CD4-positive, alpha-beta T cell treated with Interleukin-12 subunit alpha and Interleukin-12 subunit beta, for 1 hour (primary cell): ENCODE data around the gene RNF121.

ENCODE experiments used
- DNase-seq: peaks from one replicate; pipeline ENCODE4 v3.0.0-alpha.2; 2020

RNF121 gene

DNA sequence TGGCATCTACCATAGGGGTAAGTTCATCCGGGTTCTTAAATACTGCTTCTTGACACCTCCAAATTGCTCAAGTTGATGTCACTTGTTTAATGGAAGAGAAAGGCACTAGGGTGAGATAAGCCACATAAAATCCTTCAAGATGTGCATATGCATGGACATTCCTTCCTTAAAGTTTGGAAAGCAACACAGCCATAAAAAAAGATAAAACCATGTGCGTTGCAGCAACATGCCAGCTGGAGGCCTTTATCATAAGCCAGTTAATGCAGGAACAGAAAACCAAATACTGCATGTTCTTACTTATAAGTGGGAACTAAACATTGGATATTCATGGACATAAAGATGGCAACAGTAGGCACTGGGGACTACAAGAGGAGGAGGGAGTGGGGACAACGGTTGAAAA lies 61.9 kb downstream of the RNF121 start:
- DNase-seq, result no peak

DNA sequence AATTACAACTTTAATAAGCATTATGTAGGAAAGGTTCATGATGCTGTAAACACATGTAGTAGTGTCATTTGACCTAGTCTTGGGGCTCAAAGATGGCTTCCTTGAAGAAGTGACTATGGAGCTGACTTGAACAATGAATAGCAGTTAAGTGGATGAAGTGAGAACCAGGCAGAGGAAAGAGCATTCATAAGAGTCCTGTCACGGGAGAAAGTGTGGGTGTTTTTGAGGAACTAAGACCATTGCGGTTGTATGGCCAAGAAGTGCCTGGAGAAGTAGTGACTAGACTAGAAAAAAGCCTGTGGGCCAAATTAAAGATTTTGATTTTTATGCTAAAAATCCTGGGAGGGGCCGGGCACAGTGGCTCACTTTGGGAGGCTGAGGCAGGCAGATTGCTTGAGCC lies 62.6 kb downstream of the RNF121 start:
- no peak for DNase-seq

DNA sequence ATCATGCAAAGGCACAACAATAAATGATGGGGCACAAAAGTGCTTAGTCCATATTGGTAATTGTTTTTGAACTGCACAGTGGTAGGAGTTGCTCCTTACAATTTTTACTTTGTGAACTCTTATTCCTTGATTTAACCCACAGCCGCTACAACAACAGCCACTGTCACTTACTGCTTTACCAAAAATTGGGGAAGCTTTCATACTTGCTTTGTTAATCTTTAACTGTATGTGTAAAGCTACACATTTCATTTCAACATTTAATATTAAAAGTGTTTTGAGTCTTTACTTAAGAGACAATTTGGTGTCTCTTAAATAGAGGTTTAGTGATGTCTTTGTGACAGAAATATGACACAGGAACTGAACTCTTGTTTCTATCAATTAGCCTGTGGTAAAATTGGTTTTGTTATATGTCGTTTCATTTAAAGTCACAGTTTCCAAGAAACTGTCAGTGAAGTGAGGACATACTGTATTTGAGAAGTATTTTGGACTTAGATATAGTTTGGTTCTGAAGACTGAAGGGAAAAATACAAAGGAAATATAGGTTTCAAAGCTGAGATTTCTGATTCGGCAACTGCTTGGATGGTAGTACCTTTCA lies 63.4 kb downstream of the RNF121 start:
- DNase-seq, result no peak

DNA sequence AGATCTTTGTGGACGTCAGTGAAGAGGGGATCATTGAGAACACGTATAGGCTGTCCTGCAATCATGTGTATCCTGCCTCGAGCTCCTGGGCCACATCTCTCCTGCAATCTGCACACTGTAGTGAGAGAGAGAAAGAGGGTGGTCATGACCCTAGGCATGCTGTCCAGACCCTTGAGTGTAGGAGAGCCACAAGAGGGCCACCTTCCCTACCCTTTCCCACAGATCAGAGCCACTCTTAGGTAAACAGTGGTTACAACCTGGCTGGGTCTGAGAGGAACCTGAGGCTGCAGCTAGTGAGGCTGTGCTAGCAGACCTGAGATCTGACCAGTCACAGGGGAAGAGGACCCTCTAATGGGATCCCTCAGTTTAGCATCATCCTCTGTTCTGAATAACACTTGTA lies 65.9 kb downstream of the RNF121 start:
- no peak for DNase-seq

- DNase-seq, result no peak
Observed at GRCh38 chr11:71995726-71996291, 67.0 kb downstream of the RNF121 start.

DNA sequence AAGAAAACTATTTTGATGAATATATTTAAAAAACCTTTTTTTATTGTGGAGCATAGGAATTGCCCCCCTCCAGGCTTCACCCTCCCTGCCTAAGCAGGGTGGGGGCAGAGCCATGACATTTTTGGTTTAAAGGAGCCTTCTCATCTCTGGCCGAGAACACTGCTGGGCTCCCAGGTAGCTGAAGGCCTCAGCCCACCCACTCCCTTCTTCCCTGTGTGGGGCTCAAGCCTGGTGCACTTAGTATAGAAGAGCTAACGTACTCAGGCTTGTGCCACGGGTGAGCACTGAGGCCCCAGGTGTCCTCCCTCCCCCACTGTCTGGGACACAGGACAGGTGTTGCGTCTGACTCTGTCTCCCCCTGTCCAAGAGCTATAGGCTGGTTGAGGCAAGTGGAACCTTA lies 67.7 kb downstream of the RNF121 start:
- DNase-seq, result no peak

- peak; percentile 14 for DNase-seq
Observed at GRCh38 chr11:71996946-71997345, 68.1 kb downstream of the RNF121 start.

DNA sequence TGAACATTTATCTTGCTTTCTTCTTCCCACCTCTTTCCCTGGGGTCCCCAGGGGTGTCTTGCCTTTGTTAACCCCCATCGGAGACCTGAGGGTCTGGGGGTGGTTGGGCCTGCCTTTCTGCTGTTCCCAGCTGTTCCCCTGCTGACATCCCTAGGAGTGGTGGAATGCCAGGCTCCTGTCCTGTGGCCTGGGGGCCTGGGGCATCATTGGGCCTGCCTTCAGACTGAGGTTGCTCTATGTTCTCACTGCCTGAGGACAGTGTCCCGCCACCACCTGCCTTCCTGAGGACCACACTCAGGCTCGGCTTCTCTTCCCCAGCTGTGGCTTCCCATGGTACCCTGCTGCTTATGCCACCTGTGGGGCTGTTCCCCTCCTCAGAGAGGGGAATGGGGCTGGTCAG lies 68.7 kb downstream of the RNF121 start:
- DNase-seq, result no peak

DNA sequence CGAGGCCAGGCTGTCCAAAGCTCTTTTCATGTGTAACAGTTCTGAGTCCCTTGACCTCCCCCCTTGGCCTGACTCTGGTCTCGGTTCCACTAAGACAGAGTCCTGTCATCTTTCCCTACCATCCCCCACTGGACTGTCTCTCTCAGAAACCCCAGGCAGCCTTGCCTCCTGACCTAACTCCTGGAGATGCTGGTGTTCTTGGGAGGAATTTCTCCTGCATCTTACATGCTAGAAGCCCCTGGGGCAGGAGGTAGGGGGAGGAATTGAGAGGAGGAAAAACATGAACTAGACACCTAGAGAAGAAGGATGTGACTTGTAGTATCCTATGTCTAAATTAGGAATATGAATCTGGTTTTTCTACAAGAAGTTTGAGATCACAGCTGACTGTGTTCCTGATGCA lies 69.2 kb downstream of the RNF121 start:
- no peak for DNase-seq

DNA sequence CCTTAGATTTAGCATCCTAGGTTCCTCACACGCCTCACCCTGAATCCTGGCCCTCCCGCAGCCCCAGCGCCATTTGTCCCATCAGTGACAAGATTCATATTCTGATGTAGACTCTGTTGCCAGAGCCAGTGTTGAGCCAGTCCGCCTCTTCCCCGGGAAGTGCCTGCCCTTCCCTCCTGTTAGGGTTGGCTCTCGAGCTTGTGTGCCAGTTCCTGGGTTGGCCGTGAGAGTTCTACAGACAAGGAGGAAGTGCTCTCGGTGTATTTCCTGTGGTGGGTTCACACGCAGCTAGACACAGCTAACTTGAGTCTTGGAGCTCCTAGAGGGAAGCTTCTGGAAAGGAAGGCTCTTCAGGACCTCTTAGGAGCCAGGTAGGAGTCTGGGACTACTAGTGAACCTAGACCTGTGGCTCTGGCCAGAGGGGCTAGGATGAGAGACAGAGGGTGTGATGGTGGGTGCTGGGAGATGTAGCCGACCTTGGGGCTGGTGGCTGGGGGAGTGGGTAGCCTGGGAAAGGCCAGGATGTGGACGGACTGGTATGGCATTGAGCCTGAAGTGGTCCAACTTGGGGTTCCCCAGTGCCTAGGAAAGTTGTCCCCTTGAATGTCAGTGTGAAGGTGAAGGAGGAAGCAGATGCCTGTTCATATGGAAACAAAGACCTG lies 69.9 kb downstream of the RNF121 start, which contains the start of gene IL18BP:
Gene IL18BP (plus strand): TSS at position 261 of the 662 bp plus-strand sequence. CDS start 1,076 bp downstream, outside the sequence.
- DNase-seq, result peak; percentile 53

GRCh38 chr11:71999362-71999761 lies 70.5 kb downstream of the RNF121 start:
- DNase-seq, result no peak

- no peak for DNase-seq
Observed at GRCh38 chr11:71999798-72000197, 71.0 kb downstream of the RNF121 start.

DNA sequence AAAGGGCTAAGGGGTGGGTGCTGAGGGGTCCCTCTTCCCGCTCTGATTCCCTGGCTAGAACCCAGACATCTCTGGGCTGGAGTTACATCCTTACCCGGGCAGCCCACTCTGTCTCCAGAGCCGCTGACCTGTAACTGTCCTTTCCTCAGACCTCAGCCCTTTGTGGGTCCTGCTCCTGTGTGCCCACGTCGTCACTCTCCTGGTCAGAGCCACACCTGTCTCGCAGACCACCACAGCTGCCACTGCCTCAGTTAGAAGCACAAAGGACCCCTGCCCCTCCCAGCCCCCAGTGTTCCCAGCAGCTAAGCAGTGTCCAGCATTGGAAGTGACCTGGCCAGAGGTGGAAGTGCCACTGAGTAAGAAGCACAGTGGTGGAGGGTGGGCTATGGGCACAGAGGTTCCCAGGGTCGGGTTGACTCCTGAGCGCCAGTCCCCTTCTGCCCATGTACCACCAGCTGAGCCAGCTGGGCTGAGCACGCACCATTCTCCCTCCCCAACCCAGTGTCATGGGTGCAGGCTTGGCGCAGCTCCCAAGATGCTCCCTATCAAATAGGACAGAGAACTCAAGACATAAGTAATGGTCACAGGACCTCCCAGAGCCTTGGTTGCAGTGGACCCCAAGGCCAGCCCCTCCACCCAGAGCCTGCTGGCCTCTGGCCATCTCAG lies 71.5 kb downstream of the RNF121 start:
- DNase-seq, result no peak

DNA sequence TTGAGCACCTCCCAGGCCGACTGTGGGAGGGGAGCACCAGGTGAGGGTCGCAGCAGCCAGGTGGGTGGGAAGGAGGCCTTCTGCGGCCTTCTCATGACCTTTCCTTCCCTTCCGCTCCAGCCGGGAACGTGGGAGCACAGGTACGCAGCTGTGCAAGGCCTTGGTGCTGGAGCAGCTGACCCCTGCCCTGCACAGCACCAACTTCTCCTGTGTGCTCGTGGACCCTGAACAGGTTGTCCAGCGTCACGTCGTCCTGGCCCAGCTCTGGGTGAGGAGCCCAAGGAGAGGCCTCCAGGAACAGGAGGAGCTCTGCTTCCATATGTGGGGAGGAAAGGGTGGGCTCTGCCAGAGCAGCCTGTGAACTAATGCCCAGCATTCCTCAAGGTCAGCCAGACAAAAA lies 72.4 kb downstream of the RNF121 start:
- DNase-seq, result no peak

- no peak for DNase-seq
Observed at GRCh38 chr11:72001834-72002591, 73.2 kb downstream of the RNF121 start.

GRCh38 chr11:72002841-72003775 lies 74.3 kb downstream of the RNF121 start:
- DNase-seq, result no peak

DNA sequence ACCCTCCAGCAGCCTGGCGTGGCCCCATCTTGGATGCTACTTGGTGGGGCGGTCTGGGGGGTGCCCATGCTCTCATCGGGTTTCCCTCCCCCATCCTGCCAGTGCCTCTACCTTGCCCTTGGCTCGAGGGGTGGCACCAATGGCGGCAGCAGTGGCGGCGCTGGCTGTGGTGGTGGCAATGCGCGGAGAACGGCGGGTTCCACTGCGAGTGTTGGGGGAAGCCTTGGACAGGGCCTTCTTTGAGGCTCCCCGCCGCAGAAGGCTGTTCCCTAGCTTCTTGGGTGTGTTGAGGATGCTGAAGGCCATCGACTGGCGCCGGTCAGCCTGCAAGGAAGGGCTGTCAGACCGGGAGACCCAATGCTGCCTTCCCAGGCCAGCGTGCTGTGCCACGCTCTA lies 74.9 kb downstream of the RNF121 start:
- no peak for DNase-seq

DNA sequence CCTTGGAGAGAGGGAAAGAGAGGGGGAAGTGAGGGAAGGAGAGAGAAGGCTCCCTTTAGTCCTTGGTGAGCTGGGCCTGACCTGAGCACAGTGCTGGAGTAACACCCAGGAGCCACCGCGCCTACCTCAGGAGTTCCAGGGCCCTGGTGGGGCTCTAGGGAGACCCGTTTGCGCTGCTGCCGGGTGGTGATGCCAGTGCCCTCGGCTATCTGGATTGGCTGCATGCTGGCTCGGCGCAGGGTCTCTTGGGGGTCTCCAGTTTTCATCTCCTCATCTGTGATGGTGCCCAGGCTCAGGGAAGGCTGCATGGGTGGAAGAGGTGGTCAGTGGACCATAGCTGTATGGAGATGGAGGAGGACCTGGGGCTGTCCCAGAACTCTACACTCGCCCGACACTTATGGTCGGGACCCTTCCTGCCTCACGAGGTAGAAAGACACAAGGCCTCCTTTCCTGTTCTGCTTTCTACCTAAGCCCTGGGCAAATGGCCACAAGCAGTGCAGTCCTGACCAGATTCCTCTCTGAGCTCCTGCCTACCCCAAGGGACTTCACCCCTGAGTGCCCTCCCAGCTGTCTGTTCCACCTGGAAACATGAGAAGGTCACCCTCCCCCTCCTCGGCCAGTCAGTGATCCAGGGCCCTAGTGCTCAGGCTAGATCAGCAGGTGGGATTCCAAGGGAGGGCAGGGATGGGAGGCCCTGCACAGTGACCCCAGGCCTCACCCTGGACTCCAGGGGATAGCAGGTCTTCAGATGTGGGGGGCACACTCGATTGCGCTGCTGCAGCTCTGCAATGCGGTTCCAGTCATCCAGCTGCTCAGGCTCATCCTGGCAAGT lies 75.9 kb downstream of the RNF121 start:
- DNase-seq, result no peak

GRCh38 chr11:72005347-72006260 lies 76.8 kb downstream of the RNF121 start:
- no peak for DNase-seq
